HEK293 (cell line): ENCODE measurements around the gene NLGN3.

ENCODE experiments used
- CTCF ChIA-PET: fragments of 350-600 bp; formaldehyde crosslinking; extraction: SDS; loops from one replicate; lab custom pipeline; 2021; ENCODE audit warnings: antibody characterized with exemption; lab: Yijun Ruan, JAX
- POLR2A ChIA-PET: fragments of 300-600 bp; formaldehyde crosslinking; extraction: SDS; loops from one replicate; lab custom pipeline; 2020; ENCODE audit warnings: antibody characterized with exemption, inconsistent platforms; lab: Yijun Ruan, JAX
- H3K27ac ChIP-seq: fragments of 200-500 bp; sonication (Bioruptor generic); 2 replicates; pipeline ENCODE4 v1.5.1; 2014; ENCODE audit warnings: low read depth, low read length, control low read depth, inconsistent platforms; ENCODE audit errors: extremely low read depth
- H3K36me3 ChIP-seq, 2 experiments: fragments of 200-500 bp in 1 of 2; sonication (Bioruptor generic) in 1 of 2; 1 replicate in 1 of 2; 2 replicates in 1 of 2; pipeline ENCODE4 v1.5.1; 2014 to 2017; ENCODE audit warnings: inconsistent platforms in 2 of 2, low read length in 2 of 2; ENCODE audit not compliant: control insufficient read depth in 2 of 2, insufficient read depth in 1 of 2
- H3K4me1 ChIP-seq: fragments of 200-500 bp; sonication (Bioruptor generic); 2 replicates; pipeline ENCODE4 v1.5.1; 2014; ENCODE audit warnings: mild to moderate bottlenecking, low read length, inconsistent platforms; ENCODE audit not compliant: control insufficient read depth, insufficient read depth
- H3K4me3 ChIP-seq: 2 replicates; pipeline ENCODE4 v1.5.1; 2011; ENCODE audit warnings: low read depth, mild to moderate bottlenecking, control low read depth, low read length, moderate library complexity
- H3K9me3 ChIP-seq: fragments of 200-500 bp; sonication (Bioruptor generic); 2 replicates; pipeline ENCODE4 v1.5.1; 2014; ENCODE audit warnings: low read depth, low read length, inconsistent platforms; ENCODE audit not compliant: control insufficient read depth, insufficient read depth
- GLI4 ChIP-seq: fragments of 450-650 bp; formaldehyde crosslinking; IDR thresholded peaks from 2 replicates; pipeline ENCODE4 v1.5.1; 2016; ENCODE audit warnings: missing biosample characterization, missing genetic modification characterization
- HOXC10 ChIP-seq: sonication (generic); formaldehyde crosslinking; IDR thresholded peaks from 2 replicates; pipeline ENCODE4 v1.8.1; 2023; ENCODE audit warnings: mild to moderate bottlenecking, missing genetic modification reagents
- MYNN ChIP-seq: fragments of 450-650 bp; formaldehyde crosslinking; IDR thresholded peaks from 2 replicates; pipeline ENCODE4 v1.5.1; 2016; ENCODE audit warnings: missing biosample characterization, missing genetic modification characterization, borderline replicate concordance
- OVOL3 ChIP-seq: fragments of 450-650 bp; formaldehyde crosslinking; IDR thresholded peaks from 2 replicates; pipeline ENCODE4 v1.5.1; 2016; ENCODE audit warnings: missing biosample characterization, missing genetic modification characterization
- PATZ1 ChIP-seq: fragments of 450-650 bp; formaldehyde crosslinking; IDR thresholded peaks from 2 replicates; pipeline ENCODE4 v1.5.1; 2016; ENCODE audit warnings: missing biosample characterization, missing genetic modification characterization
- PRDM1 ChIP-seq: fragments of 450-650 bp; formaldehyde crosslinking; IDR thresholded peaks from 2 replicates; pipeline ENCODE4; 2016; ENCODE audit warnings: missing biosample characterization, missing genetic modification characterization
- RBAK ChIP-seq: fragments of 450-650 bp; formaldehyde crosslinking; IDR thresholded peaks from 2 replicates; pipeline ENCODE4 v1.5.1; 2016; ENCODE audit warnings: missing biosample characterization, missing genetic modification characterization
- SP3 ChIP-seq: fragments of 450-650 bp; formaldehyde crosslinking; IDR thresholded peaks from 2 replicates; pipeline ENCODE4 v1.5.1; 2016; ENCODE audit warnings: missing biosample characterization, missing genetic modification characterization
- ZBTB8A ChIP-seq: fragments of 450-650 bp; formaldehyde crosslinking; IDR thresholded peaks from 2 replicates; pipeline ENCODE4 v1.5.1; 2016; ENCODE audit warnings: missing biosample characterization, missing genetic modification characterization
- ZFP69B ChIP-seq: fragments of 450-650 bp; formaldehyde crosslinking; IDR thresholded peaks from 2 replicates; pipeline ENCODE4 v1.5.1; 2016; ENCODE audit warnings: missing biosample characterization, missing genetic modification characterization
- ZNF146 ChIP-seq: fragments of 450-650 bp; formaldehyde crosslinking; IDR thresholded peaks from 2 replicates; pipeline ENCODE4 v1.5.1; 2016; ENCODE audit warnings: missing biosample characterization, missing genetic modification characterization
- ZNF148 ChIP-seq: fragments of 450-650 bp; formaldehyde crosslinking; IDR thresholded peaks from 2 replicates; pipeline ENCODE4 v1.5.0; 2017; ENCODE audit warnings: missing biosample characterization, missing genetic modification characterization, borderline replicate concordance
- ZNF157 ChIP-seq: fragments of 450-650 bp; formaldehyde crosslinking; IDR thresholded peaks from 2 replicates; pipeline ENCODE4 v1.5.1; 2016; ENCODE audit warnings: missing biosample characterization, missing genetic modification characterization
- ZNF23 ChIP-seq: fragments of 450-650 bp; formaldehyde crosslinking; IDR thresholded peaks from 2 replicates; pipeline ENCODE4 v1.5.1; 2016; ENCODE audit warnings: missing biosample characterization, missing genetic modification characterization, borderline replicate concordance
- ZNF311 ChIP-seq: fragments of 450-650 bp; formaldehyde crosslinking; IDR thresholded peaks from 2 replicates; pipeline ENCODE4 v1.5.1; 2017; ENCODE audit warnings: missing biosample characterization, missing genetic modification characterization, borderline replicate concordance
- ZNF324 ChIP-seq: fragments of 450-650 bp; formaldehyde crosslinking; IDR thresholded peaks from 2 replicates; pipeline ENCODE4 v1.5.1; 2016; ENCODE audit warnings: missing biosample characterization, missing genetic modification characterization
- ZNF350 ChIP-seq: fragments of 450-650 bp; formaldehyde crosslinking; IDR thresholded peaks from 2 replicates; pipeline ENCODE4 v1.5.0; 2017; ENCODE audit warnings: missing biosample characterization, mild to moderate bottlenecking, missing genetic modification characterization
- ZNF423 ChIP-seq: fragments of 450-650 bp; formaldehyde crosslinking; IDR thresholded peaks from 2 replicates; pipeline ENCODE4 v1.5.1; 2016; ENCODE audit warnings: missing biosample characterization, missing genetic modification characterization
- ZNF473 ChIP-seq: fragments of 450-650 bp; formaldehyde crosslinking; IDR thresholded peaks from 2 replicates; pipeline ENCODE4 v1.5.1; 2017; ENCODE audit warnings: missing biosample characterization, missing genetic modification characterization
- ZNF544 ChIP-seq: fragments of 450-650 bp; formaldehyde crosslinking; IDR thresholded peaks from 2 replicates; pipeline ENCODE4 v1.5.0; 2017; ENCODE audit warnings: missing biosample characterization, missing genetic modification characterization
- ZNF645 ChIP-seq: fragments of 450-650 bp; formaldehyde crosslinking; IDR thresholded peaks from 2 replicates; pipeline ENCODE4; 2016; ENCODE audit warnings: missing biosample characterization, missing genetic modification characterization
- ZNF692 ChIP-seq: fragments of 450-650 bp; formaldehyde crosslinking; IDR thresholded peaks from 2 replicates; pipeline ENCODE4 v1.5.1; 2016; ENCODE audit warnings: missing biosample characterization, missing genetic modification characterization
- ZNF707 ChIP-seq: fragments of 450-650 bp; formaldehyde crosslinking; IDR thresholded peaks from 2 replicates; pipeline ENCODE4 v1.5.1; 2016; ENCODE audit warnings: missing biosample characterization, missing genetic modification characterization
- ZNF837 ChIP-seq: fragments of 450-650 bp; formaldehyde crosslinking; IDR thresholded peaks from 2 replicates; pipeline ENCODE4 v1.5.1; 2016; ENCODE audit warnings: missing biosample characterization, missing genetic modification characterization

NLGN3 gene

GRCh38 chrX:71215338-71215912 lies 70.8 kb downstream of the NLGN3 start:
- TF ChIP-seq PATZ1 (no peak), ZNF146 (tag by site-specific recombination) (no peak), ZNF692 (tag by site-specific recombination) (no peak), ZNF645 (tag by site-specific recombination) (no peak), ZNF324 (no peak), GLI4 (tag by site-specific recombination) (no peak), OVOL3 (tag by site-specific recombination) (no peak), ZNF423 (tag by site-specific recombination) (no peak), SP3 (no peak), RBAK (tag by site-specific recombination) (no peak), ZFP69B (no peak), ZNF473 (tag by site-specific recombination) (no peak)
- POLR2A ChIA-PET, result interaction anchor here (0.6 to 0.7 kb wide), 2 partner anchors 185 to 320 kb away, joined by 3 to 4 read pairs; no protein-coding TSS in a partner anchor

GRCh38 chrX:71216485-71216884 lies 71.8 kb downstream of the NLGN3 start:
- ChIA-PET CTCF (interaction anchor here (0.6 kb wide), 2 partner anchors 54 to 799 kb away, joined by 3 read pairs; no protein-coding TSS in a partner anchor), POLR2A (interaction anchor here (0.6 kb wide), 1 partner anchor 14 kb away, joined by 3 read pairs; no protein-coding TSS in a partner anchor)
- no peaks in the 10 kb centered on the region for H3K9me3 ChIP-seq
- H3K4me3 ChIP-seq, result no peak overlapping the region
- no peaks in the 10 kb centered on the region for H3K36me3 ChIP-seq
- TF ChIP-seq HOXC10 (CRISPR knock-in tag) (no peak), PRDM1 (no peak), ZBTB8A (tag by site-specific recombination) (no peak), OVOL3 (tag by site-specific recombination) (no peak), ZNF311 (no peak), ZNF837 (no peak), ZNF23 (tag by site-specific recombination) (no peak), ZNF148 (tag by site-specific recombination) (no peak), ZNF544 (tag by site-specific recombination) (no peak), ZNF350 (no peak), MYNN (tag by site-specific recombination) (no peak), ZNF707 (tag by site-specific recombination) (no peak), ZNF157 (tag by site-specific recombination) (no peak)
- H3K4me1 ChIP-seq, result no peaks in the 10 kb centered on the region
- H3K27ac ChIP-seq, result no peak overlapping the region

More at GRCh38 chrX:71215338-71215912, 70.8 kb downstream of the NLGN3 start:
- no peak overlapping the region for H3K27ac ChIP-seq
- no peaks in the 10 kb centered on the region for H3K9me3 ChIP-seq
- no peak overlapping the region for H3K4me3 ChIP-seq
- H3K4me1 ChIP-seq, result no peaks in the 10 kb centered on the region
- CTCF ChIA-PET, result interaction anchor here (0.6 kb wide), 1 partner anchor 250 kb away, joined by 4 read pairs; no protein-coding TSS in a partner anchor
- no peaks in the 10 kb centered on the region for H3K36me3 ChIP-seq
